ENCODE measurements around the gene MEOX1.

Gene MEOX1

GRCh38 chr17:43679401-43679800 is 17.7 kb upstream of the MEOX1 start:
- DNase-seq = no peak

GRCh38 chr17:43676471-43676870 is 14.7 kb upstream of the MEOX1 start:
- no peak for DNase-seq

- no peak for DNase-seq
These were observed 12.7 kb upstream of the MEOX1 start for GRCh38 chr17:43674394-43674793.

GRCh38 chr17:43673516-43674323 is 12.0 kb upstream of the MEOX1 start:
- DNase-seq = peak; percentile 79

GRCh38 chr17:43671755-43672519 is 10.2 kb upstream of the MEOX1 start:
- no peak for DNase-seq

- no peak for DNase-seq
These were observed 9.4 kb upstream of the MEOX1 start for GRCh38 chr17:43671031-43671692.

GRCh38 chr17:43670645-43671030 is 8.9 kb upstream of the MEOX1 start:
- DNase-seq = no peak

GRCh38 chr17:43669971-43670644 is 8.4 kb upstream of the MEOX1 start:
- DNase-seq = no peak

- DNase-seq = no peak
These were observed 6.2 kb upstream of the MEOX1 start for GRCh38 chr17:43667947-43668348.

DNA sequence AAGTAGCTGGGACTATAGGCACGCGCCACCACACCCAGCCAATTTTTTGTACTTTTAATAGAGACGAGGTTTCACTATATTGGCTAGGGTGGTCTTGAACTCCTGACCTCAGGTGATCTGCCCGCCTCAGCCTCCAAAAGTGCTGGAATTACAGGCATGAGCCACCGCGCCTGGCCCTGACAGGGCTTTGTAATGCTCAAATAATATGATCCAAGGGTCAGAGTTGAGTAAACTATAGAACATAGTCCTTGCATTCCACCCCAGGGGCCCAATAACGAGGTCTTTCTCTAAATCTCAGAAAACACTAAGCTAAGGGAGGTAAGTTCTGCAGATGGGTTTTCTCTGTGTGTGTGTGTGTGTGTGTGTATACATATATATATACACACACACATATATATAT is 5.8 kb upstream of the MEOX1 start:
- no peak for DNase-seq

DNA sequence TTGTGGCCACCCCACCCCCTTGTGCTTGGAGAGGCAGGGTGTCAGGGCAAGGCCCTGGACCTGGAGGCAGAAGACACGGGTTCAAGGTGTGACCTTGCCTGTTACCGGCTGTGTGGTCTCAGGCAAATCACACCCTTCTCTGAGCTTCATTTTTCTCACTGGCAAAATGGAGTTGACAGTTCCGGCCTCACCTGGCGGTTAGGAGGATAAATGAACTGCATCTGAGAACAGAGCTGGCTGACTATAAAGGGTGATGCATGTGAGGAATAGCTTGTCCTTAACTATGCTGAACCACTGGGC is 4.2 kb upstream of the MEOX1 start:
- no peak for DNase-seq

DNA sequence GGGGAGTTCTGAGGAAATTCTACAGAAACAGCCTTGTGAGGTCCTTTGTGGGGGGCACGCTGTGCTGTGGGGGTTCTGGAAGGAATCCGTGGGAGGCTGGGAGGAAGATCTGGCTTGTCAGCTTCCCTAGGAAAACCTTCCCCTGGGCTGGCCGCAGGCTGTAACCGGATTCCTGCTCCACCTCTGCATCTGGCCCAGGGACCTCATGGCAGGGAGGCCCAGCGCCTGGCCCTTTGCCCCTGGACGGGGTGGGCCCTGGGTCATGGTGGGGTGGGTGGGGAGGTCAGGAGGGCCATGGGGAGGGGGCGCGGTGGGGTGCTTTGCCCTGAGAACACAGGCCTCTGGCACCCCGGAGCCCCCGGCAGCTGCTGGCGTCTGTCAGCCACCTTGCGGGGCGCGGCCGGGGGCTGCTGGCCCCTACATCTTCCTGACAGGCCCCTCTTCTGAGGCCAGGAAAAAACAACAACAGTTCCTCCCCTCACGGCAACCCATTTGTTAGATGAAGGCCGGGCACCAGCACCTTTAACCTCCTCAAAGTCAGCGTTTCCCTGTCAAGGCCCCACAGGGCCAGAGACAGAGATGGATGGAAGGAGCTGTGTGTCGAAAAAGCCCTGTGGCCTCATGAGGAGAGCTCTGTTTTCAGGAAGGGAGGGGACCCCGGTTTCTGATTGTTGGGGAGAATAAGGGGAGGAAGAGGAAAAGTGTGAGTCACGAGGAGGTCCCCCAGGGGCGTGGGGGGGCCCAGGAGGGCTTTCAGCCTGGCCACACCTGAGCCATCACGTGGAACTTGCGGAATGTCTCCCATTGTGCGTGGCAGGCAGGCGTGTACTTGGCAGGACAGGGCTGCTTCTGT is 3.6 kb upstream of the MEOX1 start:
- no peak for DNase-seq

GRCh38 chr17:43664096-43664495 is 2.4 kb upstream of the MEOX1 start:
- no peak for DNase-seq

DNA sequence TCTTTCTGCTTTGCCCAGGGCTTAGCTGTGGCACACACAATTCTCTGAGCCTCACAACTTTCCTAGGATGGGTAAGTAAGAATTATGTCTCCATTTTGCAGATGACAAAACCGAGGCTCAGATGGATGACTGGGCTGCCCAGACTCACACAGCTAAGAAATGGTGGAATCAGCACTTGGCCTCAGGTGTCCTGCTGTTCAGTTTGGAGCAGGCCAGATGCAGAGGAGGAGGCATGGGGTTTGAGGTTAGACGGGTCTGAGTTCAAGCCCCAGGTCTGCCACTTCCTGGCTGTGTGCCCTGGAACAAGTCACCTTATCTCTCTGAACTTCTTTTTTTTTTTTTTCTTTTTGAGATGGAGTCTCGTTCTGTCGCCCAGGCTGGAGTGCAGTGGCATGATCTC is 1.7 kb upstream of the MEOX1 start:
- no peak for DNase-seq

DNA sequence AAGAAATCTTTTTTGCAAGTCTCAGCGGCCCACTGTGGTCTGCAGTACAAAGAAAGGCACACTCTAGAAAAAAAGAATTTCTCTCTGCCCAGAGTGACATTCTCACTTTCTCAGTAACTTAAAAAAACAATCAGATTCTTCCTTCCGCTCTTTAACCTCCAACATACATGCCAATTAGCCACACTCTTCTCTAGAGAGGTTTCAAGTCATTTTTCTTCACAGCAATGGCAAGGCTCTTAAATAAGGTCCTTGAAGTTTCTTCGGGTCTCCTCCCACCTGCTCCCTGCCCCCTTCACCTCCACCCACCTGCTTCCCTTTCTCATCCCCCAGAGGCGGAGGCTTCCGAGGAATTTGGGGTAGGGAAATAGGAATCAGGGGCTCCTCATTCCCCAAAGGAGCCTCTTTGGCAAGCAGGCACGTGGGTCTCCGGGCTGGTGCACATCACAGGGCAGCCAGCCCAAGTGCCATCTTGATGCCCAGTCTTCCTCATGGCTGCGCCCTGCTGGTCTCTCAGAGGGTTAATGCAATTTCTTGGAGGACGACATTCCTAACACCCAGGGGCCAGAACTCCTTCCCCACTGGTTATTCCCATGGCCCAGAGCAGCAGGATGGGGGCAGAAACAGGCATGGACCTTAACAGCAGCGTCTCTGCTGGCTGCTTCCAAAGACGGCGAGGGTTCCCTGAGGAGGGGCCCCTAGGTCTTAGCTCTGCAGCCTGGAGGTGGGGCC is 855 bp upstream of the MEOX1 start:
- no peak for DNase-seq

GRCh38 chr17:43660816-43661493 is 767 bp downstream of the MEOX1 start:
- DNase-seq = peak; percentile 56

GRCh38 chr17:43659823-43660617 is 1.7 kb downstream of the MEOX1 start:
- DNase-seq = no peak

- no peak for DNase-seq
These were observed 2.8 kb downstream of the MEOX1 start for GRCh38 chr17:43658900-43659299.

- no peak for DNase-seq
These were observed 5.9 kb downstream of the MEOX1 start for GRCh38 chr17:43655693-43656255.

- no peak for DNase-seq
These were observed 9.6 kb downstream of the MEOX1 start for GRCh38 chr17:43652124-43652480.

All from CD4-positive, alpha-beta T cell treated with Interleukin-17A for 4 hours (primary cell).